Breast epithelium (tissue), 4 donors: ENCODE data around the gene CFAP20DC. TPM values are rescaled to one million over a fixed set of nuclear protein-coding genes. Genes with fewer than 3 reads are reported as not detected.
"Not testable (repeated sequence)": the region's sequence is repeated elsewhere in the genome, so short reads cannot be mapped to it uniquely, and the experiment has no call there.

ENCODE experiments used
- DNase-seq, 2 donors: peaks; one replicate each; pipeline ENCODE4 v3.0.0-alpha.2; 2019; ENCODE audit warnings: low spot score in 2 of 2
- H3K27ac ChIP-seq, 2 donors: fragments of 200-600 bp; sonication (generic) in 1 of 2; one replicate each; pipeline ENCODE4 v1.5.1; 2016 to 2019; ENCODE audit warnings: mild to moderate bottlenecking in 1 of 2
- H3K27me3 ChIP-seq, 2 donors: fragments of 200-600 bp; sonication (generic) in 1 of 2; one replicate each; pipeline versions ENCODE4 v1.5.1 to v1.6.0; 2017 to 2019; ENCODE audit warnings: control low read depth in 1 of 2, mild to moderate bottlenecking in 1 of 2
- H3K36me3 ChIP-seq: fragments of 200-600 bp; one replicate; pipeline ENCODE4 v1.5.1; 2019
- H3K4me1 ChIP-seq, 2 donors: fragments of 200-600 bp; sonication (generic); one replicate each; pipeline ENCODE4 v1.5.1; 2016 to 2019; ENCODE audit warnings: control low read depth in 1 of 2
- H3K4me3 ChIP-seq, 3 donors: fragments of 200-600 bp; sonication (generic); 1 replicate in 2 of 3; 2 replicates in 1 of 3; pipeline ENCODE4 v1.5.1; 2016 to 2019; ENCODE audit warnings: mild to moderate bottlenecking in 3 of 3, moderate library complexity in 2 of 3
- H3K9me3 ChIP-seq, 2 donors: fragments of 200-600 bp; sonication (generic) in 1 of 2; one replicate each; pipeline ENCODE4 v1.5.1; 2016 to 2019; ENCODE audit warnings: control low read depth in 1 of 2
- POLR2A ChIP-seq: fragments of 450-650 bp; IDR thresholded peaks from one replicate; pipeline ENCODE4 v1.6.1; 2016; ENCODE audit warnings: antibody characterized with exemption, mild to moderate bottlenecking, moderate library complexity
- POLR2AphosphoS5 ChIP-seq, 3 donors: sonication (generic); formaldehyde crosslinking; IDR thresholded peaks; one replicate each; pipeline ENCODE4 v1.6.1; 2017; ENCODE audit warnings: antibody characterized with exemption in 3 of 3
- intact Hi-C: fragments of 100-400 bp; cut with DNase I; formaldehyde crosslinking; loops from one replicate; pipeline ENCODE4 v1.15.1; 2023; ENCODE audit warnings: low total_unique reads
- total RNA-seq, 3 donors: library from RNA; depleted of rRNA; stranded (reverse); fragments of >200 nt; gene quantifications; one replicate each; pipeline ENCODE4 v1.1.0, GENCODE V29; 2016
- TF ChIP-seq, protein P1 (sequence below), 3 donors: fragments of 450-650 bp; IDR thresholded peaks; one replicate each; pipeline ENCODE4 v1.5.1; 2016 to 2017; ENCODE audit warnings: antibody characterized with exemption in 3 of 3, mild to moderate bottlenecking in 3 of 3, moderate library complexity in 3 of 3

CFAP20DC gene
- total RNA-seq, 3 donors from 2014 or later: 0.44 to 3.3 (median 2.4) TPM

DNA sequence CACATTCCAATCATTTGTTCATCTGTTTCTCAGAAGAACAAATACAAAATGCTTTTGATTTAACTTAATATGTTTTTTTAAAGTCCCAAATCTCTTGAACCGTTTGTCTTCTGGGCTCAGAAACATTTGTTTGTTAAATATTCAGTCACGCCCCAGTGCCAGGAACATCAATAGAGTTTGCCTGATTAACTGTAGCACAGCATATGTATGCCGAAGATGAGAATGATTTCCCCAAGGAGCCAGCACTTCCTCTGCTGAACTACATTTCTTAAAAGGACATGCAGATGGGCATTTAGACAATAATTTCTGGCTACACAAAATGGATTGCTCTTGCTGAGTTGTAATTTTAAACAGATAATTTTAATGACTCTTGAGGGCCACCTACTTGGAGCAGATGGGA lies 191.7 kb downstream of the CFAP20DC start:
- no peak for DNase-seq
- intact Hi-C loops: no loop called here
- H3K9me3 ChIP-seq: no peaks in the 10 kb centered on the region
- no peak overlapping the region for H3K4me3 ChIP-seq
- H3K27me3 ChIP-seq: no peaks in the 10 kb centered on the region
- H3K36me3 ChIP-seq: no peaks in the 10 kb centered on the region
- no peaks in the 10 kb centered on the region for H3K4me1 ChIP-seq
- TF ChIP-seq POLR2AphosphoS5 (IDR thresholded peaks at IDR 0.05): no peak
- TF ChIP-seq, protein P1, sequence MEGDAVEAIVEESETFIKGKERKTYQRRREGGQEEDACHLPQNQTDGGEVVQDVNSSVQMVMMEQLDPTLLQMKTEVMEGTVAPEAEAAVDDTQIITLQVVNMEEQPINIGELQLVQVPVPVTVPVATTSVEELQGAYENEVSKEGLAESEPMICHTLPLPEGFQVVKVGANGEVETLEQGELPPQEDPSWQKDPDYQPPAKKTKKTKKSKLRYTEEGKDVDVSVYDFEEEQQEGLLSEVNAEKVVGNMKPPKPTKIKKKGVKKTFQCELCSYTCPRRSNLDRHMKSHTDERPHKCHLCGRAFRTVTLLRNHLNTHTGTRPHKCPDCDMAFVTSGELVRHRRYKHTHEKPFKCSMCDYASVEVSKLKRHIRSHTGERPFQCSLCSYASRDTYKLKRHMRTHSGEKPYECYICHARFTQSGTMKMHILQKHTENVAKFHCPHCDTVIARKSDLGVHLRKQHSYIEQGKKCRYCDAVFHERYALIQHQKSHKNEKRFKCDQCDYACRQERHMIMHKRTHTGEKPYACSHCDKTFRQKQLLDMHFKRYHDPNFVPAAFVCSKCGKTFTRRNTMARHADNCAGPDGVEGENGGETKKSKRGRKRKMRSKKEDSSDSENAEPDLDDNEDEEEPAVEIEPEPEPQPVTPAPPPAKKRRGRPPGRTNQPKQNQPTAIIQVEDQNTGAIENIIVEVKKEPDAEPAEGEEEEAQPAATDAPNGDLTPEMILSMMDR (IDR thresholded peaks at IDR 0.05): no peak
- no peak for TF ChIP-seq POLR2A
- no peak overlapping the region for H3K27ac ChIP-seq

DNA sequence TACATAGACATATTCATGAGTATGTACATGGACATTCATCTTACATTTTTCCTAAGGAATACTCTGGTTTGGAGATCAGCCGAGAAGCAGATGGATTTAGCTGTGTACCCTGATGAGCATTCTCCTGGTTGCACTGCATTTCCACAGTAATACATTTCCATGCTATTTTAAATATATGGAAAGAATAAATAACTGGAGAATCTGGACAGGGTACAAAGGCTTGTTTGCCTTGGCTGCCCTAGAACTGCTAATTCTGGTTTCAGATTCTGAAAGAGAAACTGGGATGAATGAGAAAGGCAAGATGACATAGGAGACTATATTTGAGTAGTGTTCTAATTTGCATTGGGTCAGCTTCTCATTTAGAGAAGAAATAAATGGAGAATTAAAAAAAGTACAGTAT lies 192.4 kb downstream of the CFAP20DC start:
- H3K4me3 ChIP-seq: no peak overlapping the region
- no peaks in the 10 kb centered on the region for H3K4me1 ChIP-seq
- DNase-seq: no peak
- intact Hi-C loops: no loop called here
- TF ChIP-seq POLR2A (no peak), POLR2AphosphoS5 (IDR thresholded peaks at IDR 0.05) (no peak)
- TF ChIP-seq, protein P1 (IDR thresholded peaks at IDR 0.05): no peak
- no peak overlapping the region for H3K27ac ChIP-seq
- H3K36me3 ChIP-seq: no peaks in the 10 kb centered on the region
- H3K27me3 ChIP-seq: no peaks in the 10 kb centered on the region
- no peaks in the 10 kb centered on the region for H3K9me3 ChIP-seq

DNA sequence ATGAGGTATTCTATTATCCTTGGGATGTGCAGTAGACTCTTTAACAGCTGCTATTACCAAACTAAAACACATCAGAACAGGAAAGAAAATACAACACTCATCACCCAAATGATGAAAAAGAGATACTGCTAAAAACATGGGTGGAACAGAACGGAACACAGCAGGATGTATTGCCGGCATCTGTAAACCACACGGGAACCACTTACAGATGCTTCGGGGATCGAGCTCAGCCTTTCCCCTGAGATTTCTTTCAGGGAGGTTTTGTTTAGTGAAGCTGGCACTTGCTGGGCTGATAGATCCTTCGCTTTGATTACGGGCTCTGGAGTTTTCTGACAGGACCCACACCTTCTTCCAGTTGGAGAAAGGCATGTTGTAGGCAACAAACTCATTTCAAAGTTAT lies 201.0 kb downstream of the CFAP20DC start:
- no peak for DNase-seq
- Histone ChIP-seq H3K27me3 (no peaks in the 10 kb centered on the region), H3K27ac (no peak overlapping the region), H3K4me1 (no peaks in the 10 kb centered on the region), H3K4me3 (no peak overlapping the region), H3K36me3 (no peaks in the 10 kb centered on the region), H3K9me3 (no peaks in the 10 kb centered on the region)
- TF ChIP-seq POLR2A: no peak
- TF ChIP-seq, protein P1 (IDR thresholded peaks at IDR 0.05): no peak
- TF ChIP-seq POLR2AphosphoS5 (IDR thresholded peaks at IDR 0.05): no peak
- intact Hi-C loops: no loop called here

DNA sequence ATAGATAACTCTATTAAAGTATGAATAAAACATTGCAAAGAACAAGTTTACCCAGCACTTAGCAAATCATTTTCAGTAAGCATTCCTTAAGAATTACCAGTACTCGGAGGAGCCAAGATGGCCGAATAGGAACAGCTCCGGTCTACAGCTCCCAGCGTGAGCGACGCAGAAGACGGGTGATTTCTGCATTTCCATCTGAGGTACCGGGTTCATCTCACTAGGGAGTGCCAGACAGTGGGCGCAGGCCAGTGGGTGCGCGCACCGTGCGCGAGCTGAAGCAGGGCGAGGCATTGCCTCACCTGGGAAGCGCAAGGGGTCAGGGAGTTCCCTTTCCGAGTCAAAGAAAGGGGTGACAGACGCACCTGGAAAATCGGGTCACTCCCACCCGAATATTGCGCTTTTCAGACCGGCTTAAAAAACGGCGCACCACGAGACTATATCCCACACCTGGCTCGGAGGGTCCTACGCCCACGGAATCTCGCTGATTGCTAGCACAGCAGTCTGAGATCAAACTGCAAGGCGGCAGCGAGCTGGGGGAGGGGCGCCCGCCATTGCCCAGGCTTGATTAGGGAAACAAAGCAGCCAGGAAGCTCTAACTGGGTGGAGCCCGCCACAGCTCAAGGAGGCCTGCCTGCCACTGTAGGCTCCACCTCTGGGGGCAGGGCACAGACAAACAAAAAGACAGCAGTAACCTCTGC lies 207.6 kb downstream of the CFAP20DC start:
- H3K27me3 ChIP-seq, intact Hi-C loops, H3K4me1 ChIP-seq, H3K9me3 ChIP-seq, H3K4me3 ChIP-seq, DNase-seq, H3K27ac ChIP-seq, H3K36me3 ChIP-seq: not testable (repeated sequence)

DNA sequence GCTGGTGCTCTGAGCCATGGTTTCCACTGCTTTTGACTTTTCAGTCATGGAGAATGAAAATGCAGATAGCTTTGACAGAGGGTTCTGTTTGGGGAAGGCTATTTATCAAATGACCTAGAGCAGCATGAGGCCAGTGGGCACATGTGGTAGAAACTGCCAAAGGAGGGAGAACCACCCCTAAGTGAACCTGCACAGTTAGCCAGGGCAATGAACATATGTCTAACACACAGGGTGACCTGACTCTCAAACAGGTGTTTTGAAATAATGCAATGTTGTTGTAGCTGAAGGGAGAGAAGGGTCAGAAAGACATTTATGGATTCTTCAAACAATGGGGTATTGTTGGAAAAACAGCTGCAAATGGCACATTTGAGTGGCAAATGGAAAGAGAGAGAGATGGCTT lies 208.9 kb downstream of the CFAP20DC start:
- no peak overlapping the region for H3K4me3 ChIP-seq
- TF ChIP-seq POLR2A (no peak), POLR2AphosphoS5 (IDR thresholded peaks at IDR 0.05) (no peak)
- TF ChIP-seq, protein P1 (IDR thresholded peaks at IDR 0.05): no peak

DNA sequence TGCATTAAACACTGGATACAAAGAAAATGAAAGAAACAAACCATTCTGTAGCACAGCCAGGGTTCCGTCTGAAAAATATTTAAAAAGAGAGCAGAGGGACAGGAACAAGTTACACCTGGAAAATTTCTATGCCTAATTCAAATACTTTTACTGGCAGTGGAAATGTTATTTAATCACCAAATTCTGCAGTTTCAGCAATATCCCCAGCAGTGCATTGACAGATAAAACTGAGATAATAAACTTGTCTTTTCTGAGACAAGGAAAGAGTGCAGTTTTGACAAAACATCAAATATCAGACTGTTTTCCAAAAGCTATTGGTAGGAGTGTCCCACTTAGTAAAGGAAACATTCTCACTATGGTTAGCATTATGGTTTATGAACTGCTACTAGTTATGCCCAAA lies 209.9 kb downstream of the CFAP20DC start:
- Histone ChIP-seq H3K4me1 (no peaks in the 10 kb centered on the region), H3K4me3 (no peak overlapping the region), H3K27me3 (no peaks in the 10 kb centered on the region), H3K9me3 (no peaks in the 10 kb centered on the region), H3K27ac (no peak overlapping the region), H3K36me3 (no peaks in the 10 kb centered on the region)
- intact Hi-C loops: no loop called here
- TF ChIP-seq, protein P1 (IDR thresholded peaks at IDR 0.05): no peak
- TF ChIP-seq POLR2A (no peak), POLR2AphosphoS5 (IDR thresholded peaks at IDR 0.05) (no peak)
- DNase-seq: no peak

More for the DNA sequence above, 208.9 kb downstream of the CFAP20DC start:
- intact Hi-C loops: no loop called here
- no peak for DNase-seq
- H3K4me1 ChIP-seq: no peaks in the 10 kb centered on the region
- no peaks in the 10 kb centered on the region for H3K36me3 ChIP-seq
- H3K27me3 ChIP-seq: no peaks in the 10 kb centered on the region
- H3K9me3 ChIP-seq: no peaks in the 10 kb centered on the region
- H3K27ac ChIP-seq: no peak overlapping the region
